DOHH2 (cell line): ENCODE measurements around the gene CNNM4.

ENCODE experiments used
- H3F3A ChIP-seq: fragments of 200-600 bp; sonication (generic), shearing (Covaris generic); 2 replicates; pipeline ENCODE4 v1.6.0; 2016; ENCODE audit warnings: antibody characterized with exemption, mild to moderate bottlenecking; ENCODE audit not compliant: control insufficient read depth, insufficient read depth
- H3K27ac ChIP-seq: fragments of 200-600 bp; sonication (generic); 2 replicates; pipeline ENCODE4 v1.5.1; 2014; ENCODE audit warnings: low read depth, mild to moderate bottlenecking, low read length, moderate library complexity
- H3K27me3 ChIP-seq: fragments of 200-600 bp; sonication (generic); 2 replicates; pipeline ENCODE4 v1.6.1; 2014; ENCODE audit warnings: mild to moderate bottlenecking, low read length, mixed read lengths; ENCODE audit not compliant: control insufficient read depth
- H3K36me3 ChIP-seq: fragments of 200-600 bp; sonication (generic); 2 replicates; pipeline ENCODE4 v1.6.1; 2014; ENCODE audit warnings: mild to moderate bottlenecking, low read length, moderate library complexity, mixed read lengths; ENCODE audit not compliant: control insufficient read depth
- H3K4me1 ChIP-seq: fragments of 200-600 bp; sonication (generic); 2 replicates; pipeline ENCODE4 v1.6.1; 2014; ENCODE audit warnings: mild to moderate bottlenecking, low read length, mixed read lengths; ENCODE audit not compliant: control insufficient read depth
- H3K4me2 ChIP-seq: fragments of 200-600 bp; sonication (generic); 2 replicates; pipeline ENCODE4 v1.6.0; 2014; ENCODE audit warnings: mild to moderate bottlenecking, low read length, moderate library complexity
- H3K4me3 ChIP-seq: fragments of 200-600 bp; sonication (generic); 2 replicates; pipeline ENCODE4 v1.5.1; 2014; ENCODE audit warnings: mild to moderate bottlenecking, low read length, mixed read lengths
- H3K79me2 ChIP-seq: fragments of 200-600 bp; sonication (generic); 2 replicates; pipeline ENCODE4 v1.6.1; 2014; ENCODE audit warnings: mild to moderate bottlenecking, low read length, mixed read lengths; ENCODE audit not compliant: control insufficient read depth
- H3K9me2 ChIP-seq: fragments of 200-600 bp; sonication (generic); replicated peaks from 2 replicates; pipeline ENCODE4 v1.6.1; 2014; ENCODE audit warnings: mild to moderate bottlenecking, low read length, mixed read lengths; ENCODE audit not compliant: control insufficient read depth
- H3K9me3 ChIP-seq: fragments of 200-600 bp; sonication (generic); 2 replicates; pipeline ENCODE4 v1.6.1; 2014; ENCODE audit warnings: antibody characterized with exemption, low read length, mixed read lengths; ENCODE audit not compliant: control insufficient read depth, insufficient read depth
- H4K20me1 ChIP-seq: fragments of 200-600 bp; sonication (generic); 2 replicates; pipeline ENCODE4 v1.6.0; 2014; ENCODE audit warnings: low read depth, mild to moderate bottlenecking, antibody characterized with exemption, low read length, moderate library complexity; ENCODE audit not compliant: control insufficient read depth, insufficient read depth
- EZH2phosphoT487 ChIP-seq: fragments of 200-600 bp; sonication (generic); IDR thresholded peaks from 2 replicates; pipeline ENCODE4 v1.6.1; 2017; ENCODE audit warnings: borderline replicate concordance, mild to moderate bottlenecking, antibody characterized with exemption, low read length, moderate library complexity, mixed read lengths
- TF ChIP-seq, protein P1 (sequence below): fragments of 200-600 bp; sonication (generic); IDR thresholded peaks from one replicate; pipeline ENCODE4 v1.5.1; 2014; ENCODE audit warnings: antibody characterized with exemption, mild to moderate bottlenecking, low read depth, low read length; ENCODE audit not compliant: poor library complexity, severe bottlenecking

CNNM4 gene

DNA sequence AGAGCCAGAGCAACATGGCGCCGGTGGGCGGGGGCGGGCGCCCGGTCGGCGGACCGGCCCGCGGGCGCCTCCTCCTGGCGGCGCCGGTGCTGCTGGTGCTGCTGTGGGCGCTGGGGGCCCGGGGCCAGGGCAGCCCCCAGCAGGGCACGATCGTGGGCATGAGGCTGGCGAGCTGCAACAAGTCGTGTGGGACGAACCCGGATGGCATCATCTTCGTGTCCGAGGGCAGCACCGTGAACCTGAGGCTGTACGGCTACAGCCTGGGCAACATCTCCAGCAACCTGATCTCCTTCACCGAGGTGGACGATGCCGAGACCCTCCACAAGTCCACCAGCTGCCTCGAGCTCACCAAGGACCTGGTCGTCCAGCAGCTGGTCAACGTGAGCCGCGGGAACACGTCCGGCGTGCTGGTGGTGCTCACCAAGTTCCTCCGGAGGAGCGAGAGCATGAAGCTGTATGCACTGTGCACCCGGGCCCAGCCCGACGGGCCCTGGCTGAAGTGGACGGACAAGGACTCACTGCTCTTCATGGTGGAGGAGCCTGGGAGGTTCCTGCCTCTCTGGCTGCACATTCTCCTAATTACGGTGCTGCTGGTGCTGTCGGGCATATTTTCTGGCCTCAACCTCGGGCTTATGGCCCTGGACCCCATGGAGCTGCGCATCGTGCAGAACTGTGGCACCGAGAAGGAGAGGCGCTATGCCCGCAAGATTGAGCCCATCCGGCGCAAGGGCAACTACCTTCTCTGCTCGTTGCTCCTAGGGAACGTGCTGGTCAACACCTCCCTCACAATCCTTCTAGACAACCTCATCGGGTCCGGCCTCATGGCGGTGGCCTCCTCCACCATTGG is 507 bp downstream of the CNNM4 start:
- Histone ChIP-seq H3K36me3 (no peaks in the 10 kb centered on the region), H3K79me2 (peaks cover 42% of the 10 kb centered on the region), H3K9me2 (no peaks in the 10 kb centered on the region), H3K4me1 (peaks cover 55% of the 10 kb centered on the region), H3K4me3 (peak overlapping the region; percentile 93), H3K27me3 (no peaks in the 10 kb centered on the region), H3K27ac (no peak overlapping the region), H3K4me2 (peak overlapping the region; percentile 84), H3F3A (no peaks in the 10 kb centered on the region), H4K20me1 (no peaks in the 10 kb centered on the region), H3K9me3 (no peaks in the 10 kb centered on the region)
- TF ChIP-seq, protein P1, sequence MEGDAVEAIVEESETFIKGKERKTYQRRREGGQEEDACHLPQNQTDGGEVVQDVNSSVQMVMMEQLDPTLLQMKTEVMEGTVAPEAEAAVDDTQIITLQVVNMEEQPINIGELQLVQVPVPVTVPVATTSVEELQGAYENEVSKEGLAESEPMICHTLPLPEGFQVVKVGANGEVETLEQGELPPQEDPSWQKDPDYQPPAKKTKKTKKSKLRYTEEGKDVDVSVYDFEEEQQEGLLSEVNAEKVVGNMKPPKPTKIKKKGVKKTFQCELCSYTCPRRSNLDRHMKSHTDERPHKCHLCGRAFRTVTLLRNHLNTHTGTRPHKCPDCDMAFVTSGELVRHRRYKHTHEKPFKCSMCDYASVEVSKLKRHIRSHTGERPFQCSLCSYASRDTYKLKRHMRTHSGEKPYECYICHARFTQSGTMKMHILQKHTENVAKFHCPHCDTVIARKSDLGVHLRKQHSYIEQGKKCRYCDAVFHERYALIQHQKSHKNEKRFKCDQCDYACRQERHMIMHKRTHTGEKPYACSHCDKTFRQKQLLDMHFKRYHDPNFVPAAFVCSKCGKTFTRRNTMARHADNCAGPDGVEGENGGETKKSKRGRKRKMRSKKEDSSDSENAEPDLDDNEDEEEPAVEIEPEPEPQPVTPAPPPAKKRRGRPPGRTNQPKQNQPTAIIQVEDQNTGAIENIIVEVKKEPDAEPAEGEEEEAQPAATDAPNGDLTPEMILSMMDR = peak; percentile 59
- TF ChIP-seq EZH2phosphoT487 = no peak

DNA sequence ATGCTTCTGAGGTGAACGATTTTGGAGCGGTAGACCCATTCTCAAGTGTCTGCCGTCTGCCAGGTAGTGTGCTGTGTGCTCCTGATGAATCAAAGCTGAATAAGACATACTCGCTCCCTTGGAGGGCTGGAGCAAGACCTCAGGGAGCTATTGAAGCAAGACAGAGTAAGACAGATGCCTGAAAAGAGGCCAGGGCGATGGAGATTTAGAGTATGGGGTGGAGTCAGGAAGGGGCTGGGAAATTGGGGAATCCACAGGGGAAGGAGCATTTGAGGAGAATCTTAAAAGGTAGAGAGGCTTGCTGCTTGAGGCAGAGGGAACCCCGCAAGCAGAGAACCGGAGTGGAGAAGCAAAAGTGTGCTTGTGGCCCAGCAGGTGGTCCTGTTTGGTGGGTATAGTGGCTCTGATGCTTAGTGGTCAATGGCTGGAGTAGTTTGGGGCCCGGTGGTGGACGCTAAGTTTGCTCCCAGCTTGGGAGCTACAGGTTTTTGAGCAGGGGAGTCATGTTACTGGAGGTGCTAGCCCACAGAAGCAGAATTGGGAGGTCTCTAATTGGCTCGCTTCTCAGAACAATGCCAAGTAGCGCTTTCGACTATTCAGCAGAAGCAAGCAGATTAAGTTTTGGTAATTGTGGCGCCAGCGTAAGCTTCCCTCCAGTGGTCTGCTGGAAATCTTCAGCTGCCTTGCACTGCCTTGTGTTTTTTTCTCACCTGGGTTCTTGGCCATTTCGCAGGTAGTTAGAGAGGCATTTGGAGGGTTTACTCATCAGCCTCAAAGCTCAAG is 2.0 kb downstream of the CNNM4 start:
- H3K4me2 ChIP-seq = peak overlapping the region; percentile 84
- H4K20me1 ChIP-seq = no peaks in the 10 kb centered on the region
- H3F3A ChIP-seq = no peaks in the 10 kb centered on the region
- no peaks in the 10 kb centered on the region for H3K36me3 ChIP-seq
- TF ChIP-seq, protein P1 = no peak
- no peak for TF ChIP-seq EZH2phosphoT487
- H3K4me3 ChIP-seq = peak overlapping the region; percentile 93
- H3K9me3 ChIP-seq = no peaks in the 10 kb centered on the region
- H3K9me2 ChIP-seq = no peaks in the 10 kb centered on the region
- peaks cover 51% of the 10 kb centered on the region for H3K79me2 ChIP-seq
- peaks cover 64% of the 10 kb centered on the region for H3K4me1 ChIP-seq
- H3K27ac ChIP-seq = no peak overlapping the region
- no peaks in the 10 kb centered on the region for H3K27me3 ChIP-seq

DNA sequence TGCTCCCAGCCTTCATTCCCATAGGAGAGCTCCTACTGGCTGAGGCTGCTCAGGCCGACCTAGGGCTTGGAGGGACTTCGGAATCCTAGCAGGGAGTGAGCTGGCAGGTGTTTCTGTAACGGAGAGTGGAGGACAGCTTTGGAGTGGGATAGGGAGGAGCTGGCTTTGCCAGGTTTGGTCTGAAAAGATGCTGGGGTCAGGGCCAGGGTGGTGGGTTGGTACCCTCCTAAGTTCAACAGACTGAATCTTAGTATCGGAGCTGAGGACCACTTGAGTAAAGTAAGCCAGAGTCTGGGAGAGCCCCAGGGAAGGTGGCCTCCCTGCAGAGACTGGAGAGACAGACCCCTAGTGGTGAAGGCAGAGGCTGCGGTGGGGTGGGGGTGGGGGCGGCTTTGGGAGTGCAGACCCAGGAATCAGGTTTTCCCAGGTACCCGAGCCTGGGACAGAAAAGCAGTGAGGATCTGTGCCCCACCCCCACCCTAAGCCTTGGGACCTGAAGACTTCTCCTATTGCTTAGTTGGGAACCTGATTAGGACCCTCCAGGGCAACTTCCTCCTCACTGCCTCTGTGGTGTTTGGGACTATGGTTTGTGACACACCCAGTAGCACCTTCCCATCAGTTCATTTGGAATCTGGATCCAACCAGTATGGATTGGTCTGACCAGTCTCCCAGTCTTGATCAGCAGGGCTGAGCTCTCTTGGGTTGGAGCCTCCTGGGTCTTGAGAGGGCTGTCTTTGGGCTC is 3.0 kb downstream of the CNNM4 start:
- H3K4me1 ChIP-seq = peaks cover 74% of the 10 kb centered on the region
- H4K20me1 ChIP-seq = no peaks in the 10 kb centered on the region
- H3K9me2 ChIP-seq = no peaks in the 10 kb centered on the region
- no peak overlapping the region for H3K27ac ChIP-seq
- no peaks in the 10 kb centered on the region for H3K27me3 ChIP-seq
- peak overlapping the region; percentile 93 for H3K4me3 ChIP-seq
- H3K36me3 ChIP-seq = no peaks in the 10 kb centered on the region
- peaks cover 56% of the 10 kb centered on the region for H3K79me2 ChIP-seq
- no peak for TF ChIP-seq EZH2phosphoT487
- TF ChIP-seq, protein P1 = peak; percentile 92
- H3K9me3 ChIP-seq = no peaks in the 10 kb centered on the region
- H3F3A ChIP-seq = peaks cover 2% of the 10 kb centered on the region; the same call in 1 of the 2 replicates
- H3K4me2 ChIP-seq = peak overlapping the region; percentile 84
